Measurements from ENCODE around the gene TP53BP2.

DNA sequence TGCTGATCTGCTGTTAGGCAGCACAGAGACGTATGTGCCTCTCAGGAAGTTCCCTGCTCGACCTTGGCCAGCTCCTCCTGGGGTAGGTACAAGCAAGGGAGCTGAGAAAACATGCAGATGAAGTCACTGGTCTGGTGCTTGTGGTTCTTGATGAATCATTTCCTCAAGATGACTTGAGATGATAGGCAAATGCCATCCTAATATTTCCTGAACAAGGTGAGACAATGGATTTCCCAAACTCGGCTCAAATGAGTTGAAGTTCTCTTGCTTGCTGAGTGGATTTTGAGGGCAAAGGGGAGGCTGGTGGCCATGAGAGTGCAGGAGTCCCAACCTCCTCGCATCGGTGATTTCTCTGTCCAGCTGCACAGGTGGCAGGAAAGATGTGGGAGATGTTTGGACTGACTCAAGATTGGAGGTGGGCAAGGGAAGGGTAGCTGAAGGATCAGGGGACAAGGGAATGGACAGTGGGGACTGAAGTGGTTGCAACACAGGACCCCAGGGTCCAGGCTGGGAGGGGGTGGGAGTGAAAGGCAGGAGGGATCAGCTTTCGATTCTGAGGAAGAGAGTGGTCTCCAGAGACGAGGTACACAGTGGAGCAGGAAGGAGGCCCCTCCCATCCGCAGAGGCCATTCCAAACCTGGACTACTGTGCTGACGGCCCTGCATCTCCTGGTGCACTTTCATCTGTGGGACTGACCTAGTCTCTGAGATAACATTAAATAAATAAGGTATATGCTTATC lies 69.5 kb downstream of the TP53BP2 start:
- TF ChIP-seq, protein P1, sequence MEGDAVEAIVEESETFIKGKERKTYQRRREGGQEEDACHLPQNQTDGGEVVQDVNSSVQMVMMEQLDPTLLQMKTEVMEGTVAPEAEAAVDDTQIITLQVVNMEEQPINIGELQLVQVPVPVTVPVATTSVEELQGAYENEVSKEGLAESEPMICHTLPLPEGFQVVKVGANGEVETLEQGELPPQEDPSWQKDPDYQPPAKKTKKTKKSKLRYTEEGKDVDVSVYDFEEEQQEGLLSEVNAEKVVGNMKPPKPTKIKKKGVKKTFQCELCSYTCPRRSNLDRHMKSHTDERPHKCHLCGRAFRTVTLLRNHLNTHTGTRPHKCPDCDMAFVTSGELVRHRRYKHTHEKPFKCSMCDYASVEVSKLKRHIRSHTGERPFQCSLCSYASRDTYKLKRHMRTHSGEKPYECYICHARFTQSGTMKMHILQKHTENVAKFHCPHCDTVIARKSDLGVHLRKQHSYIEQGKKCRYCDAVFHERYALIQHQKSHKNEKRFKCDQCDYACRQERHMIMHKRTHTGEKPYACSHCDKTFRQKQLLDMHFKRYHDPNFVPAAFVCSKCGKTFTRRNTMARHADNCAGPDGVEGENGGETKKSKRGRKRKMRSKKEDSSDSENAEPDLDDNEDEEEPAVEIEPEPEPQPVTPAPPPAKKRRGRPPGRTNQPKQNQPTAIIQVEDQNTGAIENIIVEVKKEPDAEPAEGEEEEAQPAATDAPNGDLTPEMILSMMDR (IDR thresholded peaks at IDR 0.05), result no peak
- no peak for TF ChIP-seq POLR2A (IDR thresholded peaks at IDR 0.05)
